SHP77 (cell line): ENCODE results near the gene BEND3.
"Not testable (repeated sequence)": the region's sequence is repeated elsewhere in the genome, so short reads cannot be mapped to it uniquely, and the experiment has no call there.

ENCODE experiments used
- DNase-seq, 2 experiments: peaks; one replicate each; lab custom pipeline; 2025; lab: John Stamatoyannopoulos, UW

Gene BEND3

DNA sequence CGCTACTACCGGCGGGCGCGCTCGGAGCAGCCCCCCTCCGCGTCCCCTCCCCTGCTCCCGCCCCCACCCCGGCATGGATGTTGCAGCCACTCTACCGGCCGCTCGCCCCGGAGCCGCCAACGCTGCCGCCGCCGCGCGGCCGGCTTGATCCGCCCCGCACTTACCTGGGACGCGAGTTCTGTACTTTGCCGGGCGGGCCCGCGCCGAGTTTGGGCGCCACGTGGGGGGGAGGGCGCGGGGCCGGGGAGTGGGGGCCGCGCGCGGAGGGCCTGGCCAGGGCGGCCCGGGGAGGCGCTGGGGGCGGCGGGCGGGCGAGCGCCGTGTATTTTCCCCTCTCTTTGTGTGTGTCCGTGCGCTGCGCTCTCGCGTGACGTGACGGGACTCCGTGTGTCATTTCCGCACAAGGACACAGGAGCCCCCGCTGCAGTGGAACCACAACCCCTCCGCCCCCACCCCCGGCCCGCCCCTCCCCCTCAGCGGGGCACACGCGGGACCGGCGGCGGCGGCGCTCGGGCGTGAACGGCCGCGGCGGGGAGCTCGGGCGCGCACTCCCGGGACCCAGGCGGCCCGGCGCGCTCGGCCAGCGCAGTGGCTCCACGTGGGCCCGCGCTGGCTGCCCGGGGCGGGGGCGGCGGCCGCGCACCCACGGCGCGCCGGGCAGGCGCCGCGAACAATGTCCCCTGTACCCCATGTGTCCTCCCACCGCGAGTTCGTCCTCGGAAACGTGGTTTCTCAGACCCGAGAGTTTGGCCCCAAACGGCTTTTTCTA lies at the start of gene BEND3:
BEND3 (minus strand) TSS at position 590 of the 769 bp plus-strand sequence. CDS start 16,230 bp downstream, outside the sequence.
- peak in 1 of 2 experiments; percentile 52 for DNase-seq

DNA sequence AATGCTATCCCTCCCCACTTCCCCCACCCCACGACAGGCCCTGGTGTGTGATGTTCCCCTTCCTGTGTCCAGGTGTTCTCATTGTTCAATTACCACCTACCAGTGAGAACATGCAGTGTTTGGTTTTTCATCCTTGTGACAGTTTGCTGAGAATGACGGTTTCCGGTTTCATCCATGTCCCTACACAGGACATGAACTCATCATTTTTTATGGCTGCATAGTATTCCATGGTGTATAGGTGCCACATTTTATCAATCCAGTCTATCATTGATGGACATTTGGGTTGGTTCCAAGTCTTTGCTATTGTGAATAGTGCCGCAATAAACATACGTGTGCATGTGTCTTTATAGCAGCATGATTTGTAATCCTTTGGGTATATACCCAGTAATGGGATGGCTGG lies 49.0 kb upstream of the BEND3 start:
- DNase-seq = not testable (repeated sequence)

DNA sequence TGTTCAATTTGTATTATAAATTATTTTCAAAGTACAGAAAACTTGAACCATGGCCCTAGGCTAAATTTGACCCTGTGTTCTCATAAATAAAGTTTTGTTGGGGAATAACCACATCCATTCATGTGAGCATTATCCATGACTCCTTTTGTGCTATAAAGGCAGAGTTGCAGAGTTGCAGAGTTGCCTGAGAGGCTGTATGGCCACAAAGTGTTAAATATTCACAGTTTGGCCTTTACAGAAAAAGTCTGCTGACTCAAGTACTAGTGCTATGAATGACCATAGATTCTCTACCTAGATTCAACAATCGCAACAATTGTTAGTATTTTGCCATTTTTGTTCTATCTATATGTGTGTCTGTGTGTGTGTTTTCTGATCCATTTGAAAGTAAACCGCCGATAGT lies 46.2 kb upstream of the BEND3 start:
- DNase-seq = no peak

DNA sequence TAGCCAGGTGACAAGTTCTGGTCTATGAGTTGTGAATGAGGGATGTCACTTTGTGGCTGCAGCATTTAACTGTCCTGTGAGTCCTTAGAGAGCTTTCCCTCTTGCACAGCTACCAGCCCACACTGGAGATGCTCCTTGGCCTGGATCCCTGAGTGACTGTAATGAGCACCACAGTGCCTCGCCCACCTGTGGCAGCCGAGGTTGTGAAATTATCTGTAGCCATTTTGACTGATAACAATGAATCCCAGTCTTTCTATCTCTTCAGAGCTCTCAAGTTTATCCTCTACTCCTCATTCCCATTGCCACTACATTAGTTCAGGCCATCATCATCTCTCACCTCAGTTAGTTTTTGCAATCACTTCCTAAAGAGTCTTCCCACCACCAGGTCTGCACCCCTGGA lies 41.3 kb upstream of the BEND3 start:
- DNase-seq = no peak

DNA sequence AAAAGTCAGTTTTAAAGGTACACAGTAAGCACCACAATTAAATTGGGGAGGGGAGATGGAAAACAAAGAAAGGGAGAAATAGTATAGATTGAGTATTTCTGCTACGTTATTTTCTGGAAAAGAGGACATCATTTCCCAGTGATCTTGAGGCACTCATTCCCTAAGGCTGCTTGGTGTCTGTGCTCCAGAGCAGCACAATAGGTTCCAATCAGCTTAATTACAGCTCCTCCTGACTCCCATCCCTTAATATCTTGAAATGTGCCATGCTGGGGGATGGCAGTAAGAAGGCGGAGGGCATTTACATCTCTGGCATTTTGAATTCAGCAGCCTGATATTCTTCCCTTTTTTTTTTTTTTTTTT lies 39.5 kb upstream of the BEND3 start:
- DNase-seq = no peak

DNA sequence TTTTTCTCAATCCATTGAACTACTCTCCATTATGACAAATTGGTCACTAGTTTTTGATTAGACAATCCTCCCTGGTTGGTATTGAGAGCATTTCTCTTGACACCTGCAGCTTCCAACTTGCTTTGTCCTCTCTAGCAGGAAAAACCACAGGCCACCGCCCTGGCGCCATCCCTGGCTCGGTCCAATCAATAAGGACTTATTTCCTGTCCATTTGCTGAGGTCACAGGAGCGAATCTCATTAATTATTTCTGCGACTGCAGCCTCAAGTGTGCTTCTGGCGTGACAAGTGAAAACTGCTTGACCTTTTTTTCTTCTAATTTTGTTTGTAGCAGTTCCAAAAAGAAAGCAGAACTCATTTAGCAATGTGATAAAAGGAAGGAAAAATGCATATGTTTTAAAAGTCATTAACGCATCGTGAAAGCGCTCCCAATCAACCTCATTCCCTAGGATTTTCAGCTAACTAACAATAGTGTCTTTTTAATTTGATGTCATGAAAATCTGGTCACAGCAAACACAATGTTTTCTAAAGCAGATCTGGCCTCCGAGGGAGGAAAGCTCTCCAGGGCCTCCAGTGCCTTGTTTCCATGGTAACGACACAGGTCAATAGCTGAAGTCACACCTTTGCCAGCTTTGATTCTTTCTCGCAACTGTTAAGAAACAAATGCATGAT lies 39.0 kb upstream of the BEND3 start:
- DNase-seq = peak; percentile 78

DNA sequence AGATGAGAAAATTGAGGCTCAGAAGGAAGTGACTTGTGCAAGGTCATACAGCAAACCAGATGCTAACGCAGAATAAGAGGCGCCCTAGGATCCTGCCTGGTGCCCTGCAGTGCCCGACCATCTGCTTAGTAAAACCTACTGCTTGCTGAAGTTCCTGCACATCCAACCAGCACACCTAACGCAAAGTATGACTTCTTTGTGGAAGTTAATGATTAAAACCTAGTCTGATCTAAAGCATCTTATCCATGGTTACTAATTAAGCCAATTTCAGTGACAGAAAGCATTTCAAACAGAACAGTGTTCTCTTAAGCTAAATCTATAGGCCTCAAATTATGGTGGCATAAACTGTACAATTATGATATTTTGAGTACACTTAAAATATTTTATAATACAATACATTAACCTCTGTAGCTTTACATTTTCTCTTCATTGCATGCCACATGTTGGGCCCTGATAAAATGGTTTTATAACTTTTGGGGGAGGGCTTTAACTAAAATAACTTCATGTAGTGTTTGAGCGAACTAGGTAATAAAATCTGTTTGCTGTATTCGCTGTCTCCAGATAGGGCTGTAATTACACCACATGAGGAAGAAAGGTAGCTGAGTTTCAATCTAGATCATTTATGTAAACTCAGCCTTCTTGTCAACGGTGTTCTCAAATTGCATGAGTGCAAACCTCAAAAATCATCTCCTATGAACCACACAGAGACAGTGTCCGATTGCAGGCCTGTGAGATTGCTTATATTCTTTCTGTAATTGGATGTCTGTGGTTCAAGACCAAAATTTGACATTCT lies 37.5 kb upstream of the BEND3 start:
- no peak for DNase-seq

DNA sequence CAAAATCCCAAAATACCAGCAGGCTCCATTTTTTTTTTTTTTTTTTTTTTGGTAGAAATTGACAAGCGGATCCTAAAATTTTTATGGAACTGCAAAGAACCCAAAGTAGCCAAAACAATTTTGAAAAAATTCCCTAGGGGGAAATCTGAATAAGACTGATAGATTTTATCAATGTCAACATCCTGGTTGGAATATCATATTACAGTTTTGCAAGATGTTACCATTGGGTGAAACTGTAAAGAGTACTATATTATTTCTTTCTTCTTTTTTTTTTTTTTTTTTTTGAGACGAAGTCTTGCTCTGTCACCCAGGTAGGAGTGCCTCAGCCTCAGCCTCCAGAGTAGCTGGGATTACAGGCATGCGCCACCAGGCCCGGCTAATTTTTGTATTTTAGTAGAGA lies 29.4 kb upstream of the BEND3 start:
- DNase-seq = no peak

DNA sequence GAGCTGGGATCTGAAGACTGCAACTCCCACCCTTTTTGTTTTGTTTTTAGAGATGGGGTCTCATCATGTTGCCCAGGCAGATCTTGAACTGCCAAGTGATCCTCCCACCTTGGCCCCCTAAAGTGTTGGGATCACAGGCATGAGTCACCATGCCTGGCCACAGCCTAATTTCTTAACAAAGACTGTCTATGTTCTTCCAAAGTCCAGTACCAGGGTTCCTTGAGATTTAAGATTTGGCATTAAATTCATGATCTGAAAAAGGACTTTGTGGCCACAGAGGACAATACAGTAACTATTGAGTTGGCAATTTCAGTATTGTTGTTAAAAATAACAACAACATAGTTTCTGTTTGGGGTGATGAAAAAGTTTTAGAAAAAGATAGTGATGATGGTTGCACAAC lies 28.7 kb upstream of the BEND3 start:
- no peak for DNase-seq

DNA sequence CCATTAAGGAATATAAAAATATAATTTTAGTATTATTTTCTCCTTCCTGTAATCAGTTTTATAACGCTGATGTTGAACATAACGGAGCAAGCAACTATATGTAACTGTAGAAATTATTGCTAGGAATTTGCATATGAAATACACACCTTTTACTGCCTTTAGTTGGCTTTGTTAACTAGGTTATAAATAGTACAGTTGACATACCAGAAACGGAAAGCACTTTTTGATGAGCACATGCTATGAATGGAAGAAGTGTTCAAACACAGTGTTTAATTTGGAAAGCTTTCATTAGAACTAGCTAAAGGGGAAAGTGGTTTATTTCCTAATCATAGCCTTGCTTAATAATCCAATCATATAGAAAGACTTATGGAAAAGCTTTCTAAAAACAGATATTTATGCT lies 25.3 kb upstream of the BEND3 start:
- DNase-seq = no peak

DNA sequence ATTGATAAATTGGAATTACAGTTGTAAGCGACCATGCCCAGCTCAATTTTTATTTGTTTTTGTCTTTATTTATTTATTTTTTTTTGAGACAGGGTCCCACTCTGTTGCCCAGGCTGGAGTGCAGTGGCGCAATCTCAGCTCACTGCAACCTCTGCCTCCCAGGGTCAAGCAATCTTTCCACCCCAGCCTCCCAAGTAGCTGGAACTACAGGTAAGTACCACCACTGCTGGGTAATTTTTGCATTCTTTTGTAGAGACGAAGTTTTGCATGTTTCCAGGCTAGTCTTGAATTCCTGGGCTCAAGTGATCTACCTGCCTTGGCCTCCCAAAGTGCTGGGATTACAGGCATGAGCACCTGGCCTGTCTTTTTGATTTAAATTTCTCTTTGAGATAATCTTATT lies 21.0 kb upstream of the BEND3 start:
- not testable (repeated sequence) for DNase-seq

DNA sequence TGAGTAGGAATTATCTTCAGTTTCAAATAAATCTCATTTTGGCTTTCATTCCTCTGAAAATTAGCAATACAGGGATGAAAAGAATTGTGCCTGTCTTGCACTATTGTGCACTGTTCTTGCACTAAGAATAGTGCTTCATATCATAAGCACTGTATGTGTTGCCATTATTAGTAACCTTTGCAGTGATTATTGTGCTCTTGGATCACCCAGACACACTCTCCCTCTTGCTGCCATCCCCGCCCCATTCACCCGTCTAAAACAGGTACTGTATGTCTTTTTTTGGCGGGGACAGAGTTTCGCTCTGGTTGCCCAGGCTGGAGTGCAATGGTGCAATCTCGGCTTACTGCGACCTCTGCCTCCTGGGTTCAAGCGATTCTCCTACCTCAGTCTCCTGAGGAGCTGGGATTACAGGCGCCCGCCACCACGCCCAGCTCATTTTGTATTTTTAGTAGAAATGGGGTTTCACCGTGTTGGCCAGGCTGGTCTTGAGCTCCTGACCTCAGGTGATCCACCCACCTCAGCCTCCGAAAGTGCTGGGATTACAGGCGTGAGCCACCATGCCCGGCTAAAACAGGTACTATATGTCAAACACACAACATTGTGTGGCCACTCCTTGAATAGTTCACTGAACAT lies 19.8 kb upstream of the BEND3 start:
- DNase-seq = not testable (repeated sequence)

DNA sequence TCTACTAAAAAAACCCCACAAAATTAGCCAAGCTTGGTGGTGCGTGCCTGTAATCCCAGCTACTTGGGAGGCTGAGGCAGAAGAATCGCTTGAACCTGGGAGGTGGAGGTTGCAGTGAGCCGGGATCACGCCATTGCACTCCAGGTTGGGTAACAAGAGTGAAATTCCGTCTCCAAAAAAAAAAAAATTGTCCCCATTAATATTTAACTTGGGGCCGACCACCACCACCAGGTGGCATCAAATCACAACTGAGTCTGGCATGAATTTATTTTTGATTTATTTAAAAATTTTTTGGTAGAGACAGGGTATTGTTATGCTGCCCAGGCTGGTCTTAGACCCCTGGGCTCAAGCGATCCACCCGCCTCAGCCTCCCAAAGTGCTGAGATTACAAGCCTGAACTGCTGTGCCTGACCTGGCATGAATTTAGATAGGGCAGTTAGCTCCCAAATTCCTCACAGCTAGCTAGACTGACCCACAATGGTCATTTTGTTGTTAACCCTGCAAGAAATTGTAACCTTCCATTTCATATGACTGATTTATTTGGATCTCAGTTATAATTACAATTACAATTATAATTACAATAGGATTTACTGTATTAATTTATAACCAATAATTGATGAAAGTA lies 17.1 kb upstream of the BEND3 start:
- no peak for DNase-seq

DNA sequence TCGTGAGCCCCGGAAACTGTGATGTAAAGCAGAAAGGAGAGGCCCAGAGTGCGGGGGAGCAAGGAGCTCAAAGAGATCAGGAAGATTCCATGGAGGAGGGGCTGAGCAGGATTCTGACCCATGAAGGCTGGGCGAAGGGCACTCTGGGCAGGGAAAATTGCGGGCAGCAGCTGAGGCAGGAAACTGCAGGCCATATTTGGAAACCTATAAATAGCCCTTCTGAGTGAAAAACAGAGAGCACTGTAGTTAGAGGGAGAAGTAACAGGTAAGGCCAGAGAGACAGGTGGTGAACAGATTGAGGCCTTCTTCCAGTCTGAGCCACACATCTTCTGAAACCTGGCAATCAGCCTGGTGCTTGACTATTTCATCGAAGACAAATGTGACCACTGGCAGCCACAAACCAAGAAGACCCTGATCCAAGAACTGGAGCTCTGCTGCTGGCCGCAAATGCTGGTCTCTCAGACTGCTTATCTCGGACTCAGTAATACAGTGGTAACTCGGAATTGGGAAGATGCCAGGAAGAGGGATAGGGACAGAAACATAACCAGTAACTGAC lies 14.1 kb upstream of the BEND3 start:
- DNase-seq = peak in 1 of 2 experiments; percentile 30

DNA sequence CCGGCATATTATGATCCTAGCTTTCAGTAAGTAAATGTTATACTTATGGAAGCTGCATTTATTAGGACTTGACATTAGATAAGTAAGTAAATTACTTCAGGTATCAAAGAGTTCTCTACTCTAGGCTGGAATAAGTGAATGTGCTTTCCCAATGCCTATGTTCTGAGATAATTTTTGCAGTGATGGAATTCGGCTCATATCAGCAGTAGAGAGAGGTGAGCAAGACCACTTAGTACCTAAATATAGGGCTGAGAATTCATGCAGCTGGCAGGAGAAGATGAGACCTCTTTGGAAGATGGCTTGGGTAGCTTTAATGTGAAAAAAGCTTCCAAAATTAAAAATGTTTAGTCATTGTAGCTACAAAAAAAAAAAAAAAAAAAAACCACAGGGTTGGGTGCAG lies 13.3 kb upstream of the BEND3 start:
- no peak for DNase-seq

DNA sequence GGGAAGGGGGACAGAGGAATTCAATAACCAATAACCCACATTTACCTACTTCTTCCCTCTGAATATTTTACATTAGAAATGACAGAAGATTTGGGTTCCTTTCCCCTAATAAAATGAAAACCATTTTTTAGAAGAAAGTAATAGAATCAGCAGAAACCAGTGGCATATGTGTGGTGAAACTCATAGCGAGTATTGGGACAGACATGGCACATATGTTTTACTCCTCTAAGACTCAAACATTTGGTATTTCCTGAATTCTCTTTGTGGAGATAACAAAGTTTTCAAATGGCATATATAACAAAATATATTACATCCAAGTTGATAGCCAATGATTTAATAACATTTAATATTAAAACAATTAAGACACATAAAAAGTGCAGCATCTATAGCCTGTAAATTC lies 12.9 kb upstream of the BEND3 start:
- no peak for DNase-seq

DNA sequence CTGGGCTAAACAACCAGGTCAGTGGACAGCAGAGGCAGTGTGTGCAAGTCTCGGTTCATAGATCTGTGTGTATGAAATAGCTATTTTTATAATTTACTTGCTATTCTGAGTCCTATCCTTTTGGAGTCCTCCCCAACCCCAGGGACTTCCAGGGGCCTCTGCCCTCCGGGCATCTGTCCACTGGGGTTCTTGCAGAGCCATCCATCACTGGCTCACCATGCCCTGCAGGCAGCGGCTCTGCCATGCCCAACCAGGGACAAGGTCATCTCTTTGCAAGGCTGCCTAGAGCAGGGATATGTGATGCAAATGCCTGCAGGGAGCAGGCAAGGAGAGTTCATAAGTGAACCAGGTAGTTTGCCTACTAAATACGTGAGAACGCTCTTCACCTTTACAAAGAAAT lies 10.5 kb upstream of the BEND3 start:
- no peak for DNase-seq

DNA sequence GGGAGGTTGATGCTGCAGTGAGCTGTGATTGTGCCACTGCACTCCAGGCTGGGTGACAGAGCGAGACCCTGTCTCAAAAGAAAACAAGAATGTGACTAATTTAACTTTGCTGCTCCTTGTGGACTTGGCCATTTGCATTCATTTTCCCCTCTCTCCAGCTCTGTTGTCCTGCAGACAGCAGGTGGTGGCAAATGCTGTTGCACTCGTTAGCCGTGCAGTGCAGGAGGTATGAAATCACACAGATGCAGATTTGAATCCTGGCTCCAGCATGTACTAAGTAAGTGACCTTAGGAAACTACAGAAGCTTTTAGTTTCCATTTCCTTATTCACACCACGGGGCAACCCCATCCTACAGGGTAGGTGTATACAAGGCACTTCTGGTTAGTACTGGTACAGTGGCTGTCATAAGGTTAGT lies 9.6 kb upstream of the BEND3 start:
- peak in 1 of 2 experiments; percentile 44 for DNase-seq

DNA sequence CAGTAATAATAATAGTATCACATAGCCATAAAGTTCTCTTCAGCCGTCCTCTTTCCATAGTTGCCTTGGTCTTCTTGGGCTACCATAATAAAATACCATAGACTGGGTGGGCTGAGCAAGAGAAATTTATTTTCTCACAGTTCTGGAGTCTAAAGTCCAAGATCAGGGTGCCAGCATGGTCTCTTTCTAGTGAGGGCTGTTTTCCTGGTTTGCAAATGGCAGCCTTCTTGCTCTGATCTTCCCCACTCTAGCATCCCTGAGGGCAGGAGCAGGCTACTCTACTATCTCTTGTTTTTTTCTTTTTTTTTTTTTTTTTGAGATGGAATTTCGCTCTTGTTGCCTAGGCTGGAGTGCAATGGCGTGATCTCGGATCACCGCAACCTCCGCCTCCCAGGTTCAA lies 8.2 kb upstream of the BEND3 start:
- no peak for DNase-seq

DNA sequence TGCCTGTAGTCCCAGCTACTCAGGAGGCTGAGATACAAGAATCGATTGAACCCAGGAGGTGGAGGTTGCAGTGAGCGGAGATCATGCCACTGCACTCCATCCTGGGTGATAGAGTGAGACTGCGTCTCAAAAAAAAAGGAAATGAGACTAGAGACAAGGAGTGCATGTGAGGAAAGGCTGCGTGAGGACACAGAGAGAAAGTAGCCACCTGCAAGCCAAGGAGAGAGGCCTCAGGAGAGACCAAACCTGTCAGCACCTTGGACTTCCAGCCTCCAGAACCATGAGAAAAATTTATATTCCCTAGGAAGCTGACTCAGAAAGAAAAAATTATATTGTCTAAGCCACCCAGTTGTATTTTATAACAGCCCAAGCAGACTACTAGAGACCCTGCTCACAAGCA lies 7.4 kb upstream of the BEND3 start:
- no peak for DNase-seq

DNA sequence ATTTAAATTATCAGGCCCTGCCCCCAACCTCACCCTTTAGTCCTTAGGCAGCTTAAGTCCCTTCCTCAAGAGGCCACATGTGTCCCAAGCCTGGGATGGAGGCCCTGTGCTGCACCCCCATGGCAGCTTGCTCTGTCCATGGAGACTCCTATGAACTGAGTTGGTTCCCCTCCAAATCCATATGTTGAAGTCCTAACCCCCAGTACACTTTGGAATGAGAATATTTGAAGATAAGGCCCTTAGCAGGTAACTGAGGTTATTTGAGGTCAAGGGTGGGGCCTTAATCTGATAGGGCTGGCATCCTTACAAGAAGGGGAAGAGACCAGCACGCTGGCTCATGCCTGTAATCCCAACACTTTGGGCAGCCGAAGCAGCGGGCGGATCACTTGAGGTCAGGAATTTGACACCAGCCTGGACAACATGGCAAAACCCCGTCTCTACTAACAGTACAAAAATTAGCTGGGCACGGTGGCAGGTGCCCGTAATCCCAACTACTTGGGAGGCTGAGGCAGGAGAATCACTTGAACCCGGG lies 6.7 kb upstream of the BEND3 start:
- no peak for DNase-seq
